ENCODE data around the gene TBC1D2B.

The TBC1D2B gene

DNA sequence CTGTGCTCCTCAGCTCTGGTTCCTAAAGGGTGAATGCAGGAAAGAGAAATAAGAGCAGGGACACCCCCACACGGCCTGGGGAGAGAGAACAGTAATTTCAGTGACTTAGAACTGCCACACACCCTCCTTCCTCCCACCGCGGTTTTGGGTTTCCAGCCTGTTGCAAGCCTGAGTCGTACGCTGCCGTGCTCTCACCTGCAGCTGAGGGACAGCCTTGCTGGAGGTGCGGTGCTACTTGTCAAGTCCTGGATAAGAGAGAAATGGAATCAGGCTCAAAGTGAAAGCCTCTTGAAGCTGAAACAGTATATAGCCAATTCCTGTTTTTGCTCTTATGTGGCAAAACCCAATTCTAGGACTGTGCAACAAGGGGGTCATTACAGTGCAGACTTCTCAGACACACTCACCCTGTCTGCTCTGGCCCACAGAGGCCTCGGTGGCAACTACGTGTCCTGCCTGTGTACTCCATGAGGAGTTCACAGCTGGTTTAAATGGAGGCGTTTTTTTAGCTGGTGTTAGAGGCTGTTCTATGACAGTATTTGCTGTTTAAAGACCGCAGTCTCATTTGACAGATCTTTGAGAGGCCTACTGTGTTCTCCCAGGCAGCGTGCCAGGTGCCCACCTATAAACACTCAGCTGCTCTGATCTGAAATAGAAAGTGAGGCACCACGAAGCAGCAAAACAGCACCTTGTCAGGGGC is 42.9 kb downstream of the TBC1D2B start:
- DNase-seq (ENCODE audit: low spot score) = peak; percentile 77

DNA sequence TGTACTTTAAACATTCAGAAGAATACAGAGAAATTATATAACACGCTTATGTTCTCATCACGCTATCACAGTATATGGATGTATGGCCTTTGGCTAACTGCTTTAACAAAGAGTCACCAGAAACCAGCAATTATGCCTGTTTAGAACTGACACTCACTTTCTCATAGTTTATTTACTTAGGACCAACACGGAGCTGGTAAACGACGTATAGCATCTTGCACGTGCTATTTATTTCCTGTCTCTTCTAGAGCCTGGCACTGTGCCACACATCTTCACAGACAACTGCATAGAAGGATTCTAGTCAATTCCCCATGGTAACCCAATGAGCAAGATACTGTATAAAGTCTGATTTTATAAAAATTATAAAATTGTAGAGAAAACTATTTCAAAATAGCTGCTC is 43.6 kb downstream of the TBC1D2B start:
- DNase-seq (ENCODE audit: low spot score) = peak; percentile 64

DNA sequence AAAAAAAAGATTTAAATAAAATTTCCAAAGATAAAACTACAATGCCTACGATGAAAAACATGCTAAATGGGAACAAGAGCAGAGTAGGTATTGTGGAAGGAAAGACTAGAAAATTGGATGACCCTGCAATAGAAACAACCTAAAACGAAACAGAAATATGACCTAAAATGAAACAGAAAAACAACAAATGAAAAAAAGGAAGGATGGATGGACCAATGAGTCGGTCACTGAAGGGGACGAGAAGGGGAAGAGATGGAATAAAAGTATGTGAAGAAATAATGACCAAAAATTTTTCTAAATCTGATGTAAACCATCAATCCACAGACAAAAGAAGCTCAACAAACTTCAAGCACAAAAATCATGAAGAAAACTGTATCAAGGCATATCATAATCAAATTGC is 44.8 kb downstream of the TBC1D2B start:
- DNase-seq (ENCODE audit: low spot score) = no peak

DNA sequence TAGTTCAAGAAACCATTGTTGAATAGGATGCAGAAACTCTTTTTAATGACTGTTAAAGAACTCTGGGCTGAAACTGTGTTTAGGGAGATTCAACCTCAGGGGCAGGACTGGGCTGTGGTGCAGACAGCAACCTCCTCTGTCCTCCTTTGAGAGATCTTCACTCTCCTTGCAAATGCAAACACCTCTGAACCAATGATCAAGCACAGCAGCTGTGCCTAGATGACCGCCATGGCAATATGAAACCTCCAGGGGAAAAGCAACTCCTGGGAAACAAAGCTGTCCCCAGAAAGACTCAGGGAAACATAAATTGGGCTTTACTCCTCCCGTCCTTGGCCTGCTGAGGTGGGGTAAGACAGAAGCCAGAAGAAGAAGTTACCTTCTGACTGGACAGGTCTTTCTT is 52.6 kb downstream of the TBC1D2B start:
- no peak for DNase-seq (ENCODE audit: low spot score)

DNA sequence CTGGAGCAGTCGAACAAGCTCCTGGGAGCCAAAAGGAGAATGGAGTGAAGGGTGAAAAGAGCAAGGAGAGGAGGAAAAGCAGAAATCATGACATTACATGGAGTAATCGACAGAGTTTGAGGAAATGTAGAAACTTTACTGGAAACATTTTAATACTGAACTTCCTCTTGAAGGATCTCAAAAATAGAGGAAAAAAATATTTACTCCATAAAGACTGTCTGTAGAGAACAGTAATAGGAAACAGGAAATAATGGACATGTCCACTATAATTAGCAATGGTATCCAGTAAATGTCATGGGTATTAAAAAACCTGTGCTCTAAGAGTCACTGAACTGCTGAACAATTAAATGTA is 53.0 kb downstream of the TBC1D2B start:
- no peak for DNase-seq (ENCODE audit: low spot score)

DNA sequence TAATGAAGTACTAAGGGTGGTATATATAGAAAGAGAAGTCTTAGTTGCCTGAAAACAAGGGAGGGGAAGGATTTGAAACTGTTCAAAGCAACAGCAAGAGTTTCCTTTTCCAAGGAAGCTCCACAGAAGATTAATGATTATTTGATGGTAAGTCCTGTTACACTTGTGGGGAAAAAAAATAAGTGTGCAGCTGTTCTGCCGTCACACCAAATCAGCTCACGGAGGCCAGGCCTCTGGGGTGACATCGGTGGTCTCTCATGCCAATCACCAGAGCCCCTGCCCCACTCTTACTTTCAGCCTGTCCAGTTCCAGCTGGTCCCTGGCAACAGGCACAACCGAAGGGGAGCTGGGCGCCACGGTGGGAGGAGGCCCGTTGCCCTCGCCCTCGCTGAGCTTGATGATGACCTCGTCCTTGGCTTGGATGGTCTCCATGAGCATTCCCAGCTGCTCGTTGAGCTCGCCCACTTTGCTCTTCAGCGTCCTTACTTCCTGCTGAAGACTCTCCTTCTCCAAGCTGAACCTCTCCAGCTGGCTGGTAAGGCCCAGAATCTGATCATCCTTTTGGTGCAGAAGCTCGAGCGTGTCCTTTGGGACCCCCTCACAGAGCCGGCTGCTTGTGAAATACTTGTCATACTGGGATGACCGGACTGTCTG is 53.5 kb downstream of the TBC1D2B start:
- no peak for DNase-seq (ENCODE audit: low spot score)

DNA sequence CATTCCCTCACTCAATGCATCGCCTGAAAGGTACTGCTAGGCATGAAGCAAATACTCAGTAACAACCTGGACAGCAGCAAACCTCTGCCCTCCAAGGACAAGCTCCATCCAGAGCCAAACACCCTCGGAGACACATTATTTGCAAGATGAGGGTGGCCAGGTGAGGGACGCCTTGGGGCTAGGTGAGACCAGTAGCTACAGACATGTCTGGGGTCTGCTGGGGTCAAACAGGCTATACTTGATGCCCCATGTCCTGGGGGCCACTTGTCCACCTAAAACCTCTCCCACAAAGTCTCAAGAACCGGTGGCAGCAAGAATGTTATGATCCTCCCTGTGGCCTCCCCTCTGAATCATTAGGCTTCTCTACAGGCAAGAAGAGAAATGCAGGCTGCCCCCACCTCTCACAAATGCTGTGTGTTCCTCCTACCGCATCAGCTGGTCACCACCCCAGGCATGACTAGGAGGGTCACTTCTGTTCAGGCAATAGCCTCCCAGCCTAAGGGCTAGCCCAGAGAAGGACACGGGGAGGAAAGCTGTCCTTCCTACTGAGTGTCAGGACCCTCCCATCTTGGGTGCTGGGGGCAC is 54.3 kb downstream of the TBC1D2B start:
- no peak for DNase-seq (ENCODE audit: low spot score)

DNA sequence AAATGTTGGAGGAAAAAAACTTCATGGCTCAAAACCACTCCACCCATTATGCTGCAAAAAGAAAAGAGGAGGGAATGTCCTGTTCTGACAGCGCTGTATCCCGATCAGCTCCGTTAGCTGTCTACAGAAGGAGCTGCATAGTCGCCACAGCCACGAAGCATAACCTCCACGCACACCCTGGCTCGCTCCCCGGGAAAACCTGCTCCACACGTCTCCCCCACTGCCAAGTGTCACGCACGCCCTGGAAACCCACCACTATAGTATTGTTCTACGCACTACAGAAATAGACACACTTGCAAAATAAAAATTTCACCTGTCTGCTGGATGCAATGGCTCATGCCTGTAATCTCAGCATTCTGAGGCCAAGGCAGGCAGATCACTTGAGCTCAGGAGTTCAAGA is 55.8 kb downstream of the TBC1D2B start:
- no peak for DNase-seq (ENCODE audit: low spot score)

DNA sequence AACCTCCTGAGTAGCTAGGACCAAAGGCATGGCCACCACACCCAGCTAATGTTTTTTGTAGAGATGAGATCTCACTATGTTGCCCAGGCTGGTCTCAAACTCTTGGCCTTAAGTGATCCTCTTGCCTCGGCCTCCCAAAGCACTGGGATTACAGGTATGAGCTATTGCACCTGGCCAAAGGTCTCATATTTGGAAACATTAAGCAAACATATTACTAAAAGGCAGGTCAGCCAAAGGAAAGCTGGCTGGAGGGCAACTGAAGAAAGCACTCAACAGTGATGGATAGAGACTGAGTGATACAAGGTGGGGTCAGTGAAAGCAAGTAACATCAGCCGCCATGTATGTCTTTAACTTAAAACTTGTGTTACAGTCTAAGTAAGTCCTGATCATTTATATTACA is 57.5 kb downstream of the TBC1D2B start:
- no peak for DNase-seq (ENCODE audit: low spot score)

DNA sequence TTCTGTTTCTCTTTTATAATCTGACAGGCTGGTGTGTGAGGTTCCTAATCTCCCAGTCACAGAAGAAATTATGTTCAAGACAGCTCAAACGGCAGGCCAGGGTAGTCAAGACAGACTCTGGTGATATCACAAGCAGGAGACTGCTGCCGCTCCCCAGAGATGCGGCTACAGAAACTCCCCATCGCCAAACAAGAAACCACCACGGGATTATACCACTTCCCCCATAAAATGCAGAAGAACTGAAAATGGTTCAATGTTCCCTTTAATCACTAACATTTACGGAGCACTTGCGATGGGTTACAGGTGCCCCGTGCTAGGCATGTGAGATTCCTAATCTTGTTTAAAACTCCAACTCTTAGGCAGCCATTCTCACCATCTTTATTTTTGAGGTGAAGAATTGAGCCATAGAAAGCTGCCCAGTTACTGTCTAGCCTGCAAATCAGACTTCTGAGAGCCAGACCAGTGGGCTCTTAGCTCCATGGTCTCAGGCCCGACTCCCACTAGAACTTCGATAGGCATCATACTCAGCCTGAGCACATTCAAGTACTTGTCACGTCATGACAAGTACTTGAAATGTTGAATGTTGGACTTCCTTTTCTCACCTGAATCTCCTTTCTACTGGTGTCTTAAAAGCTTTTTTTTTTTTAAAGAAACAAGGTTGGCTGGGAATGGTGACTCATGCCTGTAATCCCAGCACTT is 58.4 kb downstream of the TBC1D2B start:
- DNase-seq (ENCODE audit: low spot score) = no peak

DNA sequence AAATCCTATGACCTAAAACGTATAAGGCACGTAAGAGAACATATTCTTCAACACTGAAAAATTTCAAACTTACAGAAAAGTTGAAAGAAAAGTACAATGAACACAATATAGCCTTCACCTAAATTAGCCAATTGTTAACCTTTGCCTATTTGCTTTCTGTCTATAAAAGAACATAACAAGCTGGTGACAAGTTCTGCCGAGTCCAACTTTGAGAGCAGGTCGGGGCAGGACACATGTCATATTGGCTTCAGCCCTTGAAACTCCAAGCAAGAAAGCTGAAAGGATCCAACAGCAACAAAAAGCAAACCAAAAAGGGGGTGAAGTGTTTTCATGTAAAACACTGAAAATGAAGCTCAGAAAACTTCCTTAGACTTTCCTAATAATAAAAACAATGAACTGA is 59.1 kb downstream of the TBC1D2B start:
- no peak for DNase-seq (ENCODE audit: low spot score)

DNA sequence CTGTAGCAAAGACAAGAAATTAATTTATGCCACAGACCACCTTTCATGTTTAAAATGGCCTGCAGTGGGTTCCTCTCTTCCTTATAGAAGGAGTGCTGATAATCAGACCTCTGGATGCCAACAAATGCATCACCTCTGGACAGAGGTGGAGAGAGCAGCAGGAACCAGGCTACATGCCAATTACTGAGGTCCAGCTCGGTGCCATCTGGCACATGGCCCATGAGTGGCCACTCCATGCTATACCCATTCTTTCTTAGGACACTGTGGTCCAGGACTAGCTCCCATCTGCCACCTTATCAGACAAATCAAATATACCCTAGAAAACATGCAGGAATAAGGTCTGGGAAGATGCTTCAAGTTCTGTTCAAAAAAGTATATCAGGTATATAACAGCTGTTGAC is 60.7 kb downstream of the TBC1D2B start:
- no peak for DNase-seq (ENCODE audit: low spot score)

DNA sequence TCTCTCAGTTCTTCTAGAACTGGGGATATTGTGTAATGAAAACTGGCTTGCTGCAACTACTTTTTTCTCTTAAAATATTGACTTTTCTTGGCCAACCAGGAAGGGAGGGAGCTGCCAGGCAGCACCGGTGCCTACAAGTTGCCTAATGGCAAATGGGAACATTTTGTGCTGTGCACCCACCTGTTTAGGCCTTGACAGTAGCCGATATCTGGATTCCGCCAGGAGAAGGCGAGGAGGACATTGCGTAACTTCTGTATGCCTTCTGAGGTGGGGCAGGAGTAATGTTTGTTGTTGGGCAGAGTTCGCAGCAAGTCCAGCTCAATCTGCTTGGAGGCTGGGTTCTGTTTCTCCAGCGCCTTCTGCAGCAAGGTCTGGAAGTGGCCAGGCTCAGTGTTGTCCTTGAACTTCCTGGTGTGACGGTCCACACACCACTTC is 64.9 kb downstream of the TBC1D2B start:
- DNase-seq (ENCODE audit: low spot score) = no peak

DNA sequence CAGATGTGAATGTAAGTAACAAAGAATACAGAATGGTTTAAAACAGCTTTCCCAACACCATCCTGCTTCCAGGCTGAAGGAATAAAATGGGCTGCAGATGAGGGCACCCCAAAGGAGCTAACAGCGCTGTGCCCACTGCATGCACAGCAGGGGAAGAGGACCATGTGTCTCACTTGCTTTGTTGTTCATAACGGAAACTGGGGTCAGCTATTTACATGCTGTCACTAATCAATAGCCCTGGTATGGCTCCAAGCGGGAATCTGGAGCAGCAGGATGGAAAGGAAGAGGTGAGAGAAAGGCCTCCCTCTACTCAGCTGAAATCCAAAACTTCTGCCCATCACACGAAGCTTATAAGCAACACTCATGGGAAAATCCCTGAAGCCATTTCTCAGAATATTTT is 67.4 kb downstream of the TBC1D2B start:
- DNase-seq (ENCODE audit: low spot score) = no peak

DNA sequence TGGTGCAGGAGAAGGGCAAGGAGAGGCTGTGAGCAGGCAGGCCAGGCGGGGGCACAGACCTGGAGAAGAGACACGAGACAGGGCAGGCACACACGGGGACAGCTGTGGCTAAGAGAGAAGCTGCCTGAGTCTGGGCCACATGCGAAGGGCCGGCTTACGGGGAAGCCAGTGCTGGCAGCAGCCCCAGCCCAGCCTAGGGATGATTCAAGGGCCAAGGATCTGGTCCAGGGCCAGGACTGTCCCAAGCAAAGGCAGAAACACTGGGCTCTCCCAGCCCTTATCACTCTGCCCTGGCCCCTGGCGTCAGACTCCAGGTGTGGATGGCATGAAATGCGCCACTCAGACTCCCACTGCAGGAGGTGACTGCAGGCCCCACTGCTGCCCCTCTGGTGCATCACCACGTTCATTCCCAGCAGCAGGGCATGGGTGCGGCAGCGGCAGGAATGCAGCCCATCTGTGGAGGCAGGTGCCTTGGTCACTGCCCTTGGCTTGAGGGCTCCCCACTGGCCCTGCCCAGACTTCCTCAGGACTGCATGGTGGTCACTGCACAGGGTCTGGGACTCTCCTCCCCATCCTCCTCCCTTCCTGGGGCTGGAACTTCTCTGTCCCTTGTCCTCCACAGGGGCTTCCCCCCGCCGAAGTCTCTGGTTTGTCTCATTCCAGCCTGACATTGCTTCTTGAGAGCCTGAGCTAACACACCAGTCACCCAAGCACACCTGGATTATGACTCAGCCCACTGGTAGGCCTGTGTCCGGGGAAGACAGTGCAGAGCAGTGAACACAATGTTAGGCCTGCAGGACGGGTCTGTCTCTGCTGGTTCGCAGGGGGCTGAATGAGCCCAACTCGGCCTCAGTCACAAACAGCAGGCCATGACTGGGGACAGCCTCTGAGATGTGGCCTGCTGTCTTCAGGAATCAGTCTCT is 69.3 kb downstream of the TBC1D2B start:
- no peak for DNase-seq (ENCODE audit: low spot score)

DNA sequence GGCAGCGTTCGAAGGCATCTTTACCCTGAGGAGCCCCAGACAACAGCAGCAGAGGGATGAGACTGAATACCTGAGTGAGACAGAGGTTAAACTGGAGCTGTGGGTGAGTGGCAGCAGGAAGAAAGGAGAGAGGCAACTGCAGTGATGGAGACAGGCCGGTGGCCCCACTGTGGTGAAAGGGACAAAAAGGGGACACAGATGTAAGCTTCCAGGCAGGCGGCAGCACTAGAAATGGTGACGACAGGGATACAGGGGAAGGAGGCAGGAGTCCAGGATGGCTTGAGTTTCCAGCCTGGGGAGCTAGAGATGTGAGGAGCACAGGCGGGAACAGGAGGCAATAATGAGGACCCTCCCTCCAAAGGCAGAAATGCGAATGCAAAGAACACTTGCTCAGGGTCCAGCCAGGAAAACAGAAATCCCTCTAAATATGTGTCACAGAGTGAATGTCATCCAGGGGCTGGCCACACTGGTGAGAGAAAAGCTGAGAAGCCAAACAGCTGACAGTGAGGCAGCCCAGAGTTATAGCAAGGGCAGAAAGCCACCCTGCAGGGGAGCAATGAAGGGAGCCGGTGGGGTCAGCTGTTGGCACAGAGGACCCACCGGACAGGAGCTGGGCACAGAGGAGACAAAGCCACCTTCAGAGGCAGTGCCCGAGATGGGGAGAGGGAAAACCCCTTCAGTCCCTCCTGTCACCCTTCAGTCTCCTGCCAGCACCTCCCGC is 70.1 kb downstream of the TBC1D2B start:
- DNase-seq (ENCODE audit: low spot score) = no peak

DNA sequence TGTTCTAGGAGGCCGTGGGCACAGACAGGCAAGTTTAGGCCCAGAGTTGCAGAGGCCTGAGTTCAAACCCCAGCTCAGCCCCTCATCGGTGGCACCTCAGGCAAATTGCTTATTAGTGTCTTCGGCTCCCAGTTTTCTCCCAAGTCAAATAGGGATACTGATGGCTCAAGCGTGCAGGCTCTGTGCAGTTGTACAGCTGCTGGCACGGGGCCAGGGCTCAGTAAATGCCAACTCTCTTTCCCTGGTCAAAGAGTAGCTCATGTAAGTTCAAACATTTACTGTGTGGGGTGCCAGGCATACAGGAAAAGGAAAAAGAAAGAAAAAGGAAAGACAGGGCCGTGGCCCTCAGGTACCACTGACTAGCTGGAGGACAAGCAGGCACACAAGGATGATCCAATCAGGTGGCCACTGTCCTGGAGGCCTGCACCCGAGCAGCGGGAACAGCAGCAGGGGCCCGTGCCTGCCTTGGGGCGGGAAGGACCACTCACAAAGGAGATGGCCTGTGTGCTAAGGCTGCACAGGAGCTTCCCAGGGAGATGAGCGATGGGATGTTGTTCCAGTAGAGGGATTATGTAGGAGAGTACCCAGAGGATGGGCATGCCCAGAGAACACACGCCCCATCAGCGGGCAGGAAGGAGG is 70.8 kb downstream of the TBC1D2B start:
- no peak for DNase-seq (ENCODE audit: low spot score)

DNA sequence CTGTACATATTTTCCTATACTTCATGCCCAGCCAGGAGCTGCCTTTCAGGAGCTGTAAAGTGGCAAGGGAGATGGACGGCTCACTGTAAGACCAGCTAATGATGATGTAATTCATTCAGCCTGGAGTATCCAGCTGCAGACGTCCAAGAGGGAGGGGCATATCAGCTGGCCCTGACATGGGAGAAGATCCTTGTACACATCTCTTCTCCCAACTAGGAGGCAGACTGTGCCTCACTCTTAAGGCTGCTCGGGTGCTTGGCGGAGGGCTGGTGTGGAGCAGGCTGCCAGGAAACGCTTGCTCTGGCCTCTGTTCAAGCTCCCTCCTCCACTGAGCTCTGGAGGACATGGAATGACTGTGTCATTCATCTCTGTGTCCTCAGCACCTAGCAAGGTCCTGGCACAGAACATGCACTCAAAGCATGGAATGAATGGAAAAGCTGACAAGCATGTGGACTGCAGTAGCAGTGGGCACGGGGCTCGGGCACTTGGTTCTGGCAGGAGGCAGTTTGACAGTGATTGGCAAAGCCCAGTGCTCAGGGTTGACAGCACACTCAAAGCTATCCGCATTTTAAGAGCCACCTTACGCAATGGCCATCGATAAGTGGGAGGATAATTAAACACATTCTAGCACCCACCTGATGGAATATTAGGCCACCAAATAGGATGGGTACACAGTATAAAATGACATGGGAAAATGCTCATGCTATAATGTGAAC is 72.4 kb downstream of the TBC1D2B start:
- DNase-seq (ENCODE audit: low spot score) = no peak

DNA sequence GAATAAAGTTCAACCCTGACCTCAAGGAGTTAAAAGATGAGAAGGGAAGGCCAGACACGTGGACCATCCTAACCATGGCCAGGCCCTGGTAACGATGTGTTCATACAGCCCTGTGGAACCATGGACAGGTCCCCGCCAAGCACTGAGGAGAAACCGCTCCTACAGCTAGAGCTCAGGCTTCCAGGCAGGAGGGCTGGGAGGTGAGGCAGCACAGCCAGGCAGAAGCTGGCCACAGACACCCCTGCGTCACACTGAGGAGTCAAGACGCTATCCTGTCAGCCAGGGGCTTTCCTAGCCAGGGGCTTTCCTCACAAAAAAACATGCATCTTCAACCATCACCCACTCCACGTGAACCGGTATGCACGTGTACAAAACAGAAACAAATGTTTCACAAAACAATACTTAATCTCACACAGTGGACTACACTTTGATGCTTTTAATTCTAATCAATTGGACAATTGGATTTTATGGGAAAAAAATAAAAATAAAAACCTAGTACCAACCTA is 73.2 kb downstream of the TBC1D2B start:
- no peak for DNase-seq (ENCODE audit: low spot score)

DNA sequence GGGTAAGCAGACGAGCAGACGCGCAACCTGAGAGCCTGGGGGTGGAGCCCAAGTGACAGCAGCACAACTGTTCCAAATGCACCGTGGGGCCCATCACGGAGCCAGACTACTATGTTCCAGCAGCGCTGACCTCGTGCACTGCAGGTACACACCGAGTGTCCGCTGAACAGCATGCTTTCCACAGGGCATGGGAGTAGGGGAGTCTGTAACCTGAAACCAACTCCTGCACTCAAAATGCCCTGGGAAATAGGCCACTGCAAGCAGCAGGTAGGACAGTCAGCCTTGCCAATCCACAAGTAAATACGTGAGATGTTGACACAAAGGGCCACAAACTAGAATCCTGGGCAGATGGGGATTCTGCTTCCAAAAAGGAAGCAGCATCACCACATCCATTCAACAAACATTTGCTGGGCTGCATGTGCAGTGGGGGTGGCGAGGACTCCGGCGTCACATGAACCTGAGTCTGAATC is 73.9 kb downstream of the TBC1D2B start:
- DNase-seq (ENCODE audit: low spot score) = no peak
